Endothelial cell of umbilical vein (primary cell): ENCODE measurements around the gene XXYLT1. TPM values are rescaled to one million over a fixed set of nuclear protein-coding genes. Genes with fewer than 3 reads are reported as not detected.

Source experiments
- BruUV-seq: library from RNA; stranded (reverse); fragments of 400-500 nt; replicated peaks from 2 replicates; lab custom pipeline; 2021; lab: Mats Ljungman, UMichigan
- CTCF ChIA-PET: fragments of 300-600, 350-600 bp; sonication (Branson Sonifier 250); formaldehyde crosslinking; loops from one replicate; lab custom pipeline; 2021; ENCODE audit warnings: antibody characterized with exemption, inconsistent platforms; lab: Charles Lee
- POLR2A ChIA-PET: fragments of 300-600, 350-600 bp; sonication (Branson Sonifier 250); formaldehyde crosslinking; loops from one replicate; lab custom pipeline; 2021; ENCODE audit warnings: antibody characterized with exemption, inconsistent platforms; lab: Charles Lee
- DNase-seq: peaks from one replicate; pipeline ENCODE4 v3.0.0-alpha.2; 2011; ENCODE audit warnings: low read depth, low spot score
- FAIRE-seq: peaks from 2 replicates; lab custom pipeline; 2011; peaks lifted over from hg19 to GRCh38; lab: Jason Lieb, UNC
- H2AFZ ChIP-seq: 2 replicates; pipeline ENCODE4 v1.6.0; 2012; ENCODE audit warnings: low read depth, low read length, control low read depth, inconsistent platforms
- H3K27ac ChIP-seq: 2 replicates; pipeline ENCODE4 v1.5.1; 2011; ENCODE audit warnings: low read depth, mild to moderate bottlenecking, control low read depth, low read length, moderate library complexity; ENCODE audit not compliant: insufficient read depth
- H3K27me3 ChIP-seq, 2 experiments: 2 replicates each; pipeline versions ENCODE4 v1.6.0 to v1.6.1; 2011; ENCODE audit warnings: low read length in 2 of 2, mixed read lengths in 1 of 2; ENCODE audit not compliant: control insufficient read depth in 2 of 2, insufficient read depth in 2 of 2
- H3K36me3 ChIP-seq, 2 experiments: 2 replicates in 1 of 2; 3 replicates in 1 of 2; pipeline ENCODE4 v1.5.1; 2011; ENCODE audit warnings: low read length in 2 of 2, mild to moderate bottlenecking in 1 of 2, moderate library complexity in 1 of 2; ENCODE audit not compliant: control insufficient read depth in 2 of 2, insufficient read depth in 2 of 2; ENCODE audit errors: extremely low read depth in 1 of 2
- H3K4me1 ChIP-seq: 3 replicates; pipeline ENCODE4 v1.5.1; 2011; ENCODE audit warnings: mild to moderate bottlenecking, low read length; ENCODE audit not compliant: control insufficient read depth, insufficient read depth; ENCODE audit errors: extremely low read depth
- H3K4me2 ChIP-seq: 2 replicates; pipeline ENCODE4 v1.6.1; 2011; ENCODE audit warnings: low read length, control low read depth, mixed read lengths; ENCODE audit not compliant: insufficient read depth
- H3K4me3 ChIP-seq, 3 experiments: fragments of 200-600 bp in 1 of 3; sonication (generic), shearing (Covaris generic) in 1 of 3; replicated peaks in 1 of 3; 2 replicates each; pipeline ENCODE4 v1.5.1; 2011 to 2016; ENCODE audit warnings: control low read depth in 3 of 3, low read length in 3 of 3, mild to moderate bottlenecking in 2 of 3, inconsistent platforms in 1 of 3, low read depth in 1 of 3, moderate library complexity in 1 of 3; ENCODE audit not compliant: insufficient read depth in 1 of 3
- H3K79me2 ChIP-seq: 2 replicates; pipeline ENCODE4 v1.6.0; 2012; ENCODE audit warnings: low read length, inconsistent platforms; ENCODE audit not compliant: control insufficient read depth, insufficient read depth
- H3K9ac ChIP-seq: replicated peaks from 2 replicates; pipeline ENCODE3; 2011; ENCODE audit warnings: low read length, control low read depth; ENCODE audit not compliant: insufficient read depth; ENCODE audit errors: extremely low read depth
- H3K9me1 ChIP-seq: replicated peaks from 3 replicates; pipeline ENCODE4 v1.6.0; 2011; ENCODE audit warnings: mild to moderate bottlenecking, low read length; ENCODE audit not compliant: control insufficient read depth, insufficient read depth; ENCODE audit errors: extremely low read depth
- H3K9me3 ChIP-seq: replicated peaks from 2 replicates; pipeline ENCODE4 v1.5.1; 2012; ENCODE audit warnings: low read length, inconsistent platforms; ENCODE audit not compliant: control insufficient read depth, insufficient read depth
- H4K20me1 ChIP-seq: replicated peaks from 2 replicates; pipeline ENCODE3; 2011; ENCODE audit warnings: mild to moderate bottlenecking, low read length; ENCODE audit not compliant: control insufficient read depth, insufficient read depth; ENCODE audit errors: extremely low read depth
- CTCF ChIP-seq, 2 donors: IDR thresholded peaks; 1 replicate in 1 of 2; 2 replicates in 1 of 2; pipeline ENCODE4 v1.5.1; 2011; ENCODE audit warnings: low read length in 2 of 2, mild to moderate bottlenecking in 2 of 2, moderate library complexity in 2 of 2, control low read depth in 1 of 2, inconsistent platforms in 1 of 2, low read depth in 1 of 2; ENCODE audit not compliant: insufficient read depth in 1 of 2; ENCODE audit errors: extremely low read depth in 1 of 2
- JUN ChIP-seq: IDR thresholded peaks from 2 replicates; pipeline ENCODE4 v1.6.1; 2011; ENCODE audit warnings: borderline replicate concordance, low read depth; ENCODE audit not compliant: insufficient read length, insufficient read depth
- MAX ChIP-seq: IDR thresholded peaks from 2 replicates; pipeline ENCODE4 v1.6.1; 2011; ENCODE audit not compliant: insufficient read depth, insufficient read length
- POLR2A ChIP-seq: IDR thresholded peaks from 2 replicates; pipeline ENCODE4 v1.6.1; 2012; ENCODE audit warnings: low read depth, mild to moderate bottlenecking, control low read depth, low read length
- POLR2AphosphoS5 ChIP-seq: IDR thresholded peaks from 2 replicates; pipeline ENCODE4 v1.6.1; 2012; ENCODE audit warnings: low read depth, mild to moderate bottlenecking, control low read depth, low read length, moderate library complexity; ENCODE audit not compliant: insufficient read depth
- dilution Hi-C: fragments of 300-500 bp; cut with MboI; formaldehyde crosslinking; loops from one replicate; pipeline ENCODE4 v1.15.0; 2019; ENCODE audit warnings: low sequenced_read_pairs; ENCODE audit not compliant: extremely low pct_ligation_motif_present
- intact Hi-C: fragments of 100-400 bp; cut with micrococcal nuclease; formaldehyde crosslinking; loops from one replicate; pipeline ENCODE4 v1.10.0; 2022
- polyA plus RNA-seq, 4 experiments: library from polyadenylated mRNA; depleted of rRNA in 3 of 4; stranded (reverse) in 3 of 4; unstranded in 1 of 4; fragments of >200 nt; gene quantifications; 2 replicates each; pipeline versions ENCODE4 v1.2.1 to v1.2.3, GENCODE V29; 2011 to 2012; ENCODE audit warnings: missing spikeins in 1 of 4
- total RNA-seq: library from RNA; stranded (reverse); gene quantifications from 2 replicates; pipeline ENCODE4 v1.2.3, GENCODE V29; 2021

XXYLT1 gene
- total and polyA plus RNA-seq, 2 donors (not counting 3 experiments of a cell fraction or from before 2014, with no cell fraction given) = 54.4 to 78.1 TPM

- POLR2A ChIA-PET = interaction anchor here (1.1 to 1.6 kb wide), 2 partner anchors 12 to 450 kb away, joined by 3 to 5 read pairs; no protein-coding TSS in a partner anchor
- H3K79me2 ChIP-seq = no peaks in the 10 kb centered on the region
- H3K27me3 ChIP-seq = no peaks in the 10 kb centered on the region
- dilution Hi-C loops = no loop called here
- H2AFZ ChIP-seq = no peak overlapping the region
- CTCF ChIA-PET = interaction anchor here (1.0 kb wide), 1 partner anchor 10 kb away, joined by 3 read pairs; no protein-coding TSS in a partner anchor
- DNase-seq = no peak
- peak; percentile 60 for FAIRE-seq
- no peak overlapping the region for H3K4me3 ChIP-seq
- H4K20me1 ChIP-seq = no peaks in the 10 kb centered on the region
- H3K9me1 ChIP-seq = no peaks in the 10 kb centered on the region
- H3K27ac ChIP-seq = peak overlapping the region; percentile 92
- BruUV-seq = no TSS peak
- no peak overlapping the region for H3K4me2 ChIP-seq
- intact Hi-C loops = no loop called here
- peaks cover 27% of the 10 kb centered on the region for H3K4me1 ChIP-seq
- no peak overlapping the region for H3K9ac ChIP-seq
- TF ChIP-seq JUN = peak; percentile 20
- TF ChIP-seq POLR2AphosphoS5 = no peak
- no peaks in the 10 kb centered on the region for H3K36me3 ChIP-seq
- peaks cover 3% of the 10 kb centered on the region for H3K9me3 ChIP-seq
These were observed 131.1 kb downstream of the XXYLT1 start for GRCh38 chr3:195139876-195140240.

- TF ChIP-seq MAX (no peak), POLR2AphosphoS5 (no peak), CTCF (IDR thresholded peaks at IDR 0.05; ENCODE audit: extremely low read depth in 1 of 2, insufficient read depth in 1 of 2, low read depth in 1 of 2, low read length in 2 of 2) (no peak), JUN (no peak), POLR2A (no peak)
- Histone ChIP-seq H3K4me1 (peaks cover 27% of the 10 kb centered on the region), H3K27me3 (no peaks in the 10 kb centered on the region), H2AFZ (no peak overlapping the region), H3K9me1 (no peaks in the 10 kb centered on the region), H3K79me2 (no peaks in the 10 kb centered on the region), H3K36me3 (no peaks in the 10 kb centered on the region), H3K4me3 (no peak overlapping the region), H3K27ac (no peak overlapping the region), H3K9ac (no peak overlapping the region), H3K9me3 (peaks cover 3% of the 10 kb centered on the region), H4K20me1 (no peaks in the 10 kb centered on the region), H3K4me2 (no peak overlapping the region)
- no TSS peak for BruUV-seq
- peak; percentile 38 for FAIRE-seq
- ChIA-PET POLR2A (interaction anchor here (0.6 to 1.6 kb wide), 3 partner anchors 13 to 450 kb away, joined by 3 to 5 read pairs (median 3); no protein-coding TSS in a partner anchor), CTCF (interaction anchor here (1.0 kb wide), 1 partner anchor 9 kb away, joined by 3 read pairs; no protein-coding TSS in a partner anchor)
- dilution Hi-C loops (no loop called here), intact Hi-C loops (no loop called here)
- no peak for DNase-seq
These were observed 131.7 kb downstream of the XXYLT1 start for GRCh38 chr3:195139091-195139875.
